ENCODE data around the gene NDUFB7.
"Not testable (repeated sequence)": the region's sequence is repeated elsewhere in the genome, so short reads cannot be mapped to it uniquely, and the experiment has no call there.

Gene NDUFB7

GRCh38 chr19:14570864-14571527 is 870 bp downstream of the NDUFB7 start:
- no peak for DNase-seq

- DNase-seq = no peak
Measured at GRCh38 chr19:14567079-14567478, 4.8 kb downstream of the NDUFB7 start.

- no peak for DNase-seq
Measured at GRCh38 chr19:14566712-14567077, 5.2 kb downstream of the NDUFB7 start.

GRCh38 chr19:14565765-14566711 is 5.8 kb downstream of the NDUFB7 start:
- DNase-seq = no peak

GRCh38 chr19:14565298-14565679 is 6.6 kb downstream of the NDUFB7 start:
- no peak for DNase-seq

GRCh38 chr19:14564652-14565297 is 7.1 kb downstream of the NDUFB7 start:
- not testable (repeated sequence) for DNase-seq

- peak; percentile 34 for DNase-seq
Measured at GRCh38 chr19:14563989-14564651, 7.7 kb downstream of the NDUFB7 start.

GRCh38 chr19:14563590-14563926 is 8.3 kb downstream of the NDUFB7 start:
- no peak for DNase-seq

GRCh38 chr19:14562660-14563589 is 8.9 kb downstream of the NDUFB7 start:
- DNase-seq = no peak

GRCh38 chr19:14561847-14562351 is 10.0 kb downstream of the NDUFB7 start:
- no peak for DNase-seq

GRCh38 chr19:14561249-14561648 is 10.6 kb downstream of the NDUFB7 start:
- no peak for DNase-seq

GRCh38 chr19:14560776-14561108 is 11.1 kb downstream of the NDUFB7 start:
- DNase-seq = no peak

- no peak for DNase-seq
Measured at GRCh38 chr19:14559916-14560775, 11.7 kb downstream of the NDUFB7 start.

- no peak for DNase-seq
Measured at GRCh38 chr19:14558370-14559066, 13.3 kb downstream of the NDUFB7 start.

- DNase-seq = peak; percentile 76
Measured at GRCh38 chr19:14556662-14557188, 15.1 kb downstream of the NDUFB7 start.

GRCh38 chr19:14555918-14556661 is 15.8 kb downstream of the NDUFB7 start:
- peak; percentile 48 for DNase-seq

GRCh38 chr19:14554382-14554812 is 17.5 kb downstream of the NDUFB7 start:
- DNase-seq = no peak

- DNase-seq = no peak
Measured at GRCh38 chr19:14553939-14554243, 18.0 kb downstream of the NDUFB7 start.

Data from EL (cell line).